Activated CD4-positive, alpha-beta T cell treated with anti-CD3 and anti-CD28 coated beads, Interleukin-2, amount 10 ng/mL, durations not matched to agents 24 days and 14 days (primary cell): ENCODE data around the gene SCMH1. TPM values are rescaled to one million over a fixed set of nuclear protein-coding genes. Genes with fewer than 3 reads are reported as not detected.
"Not testable (repeated sequence)": the region's sequence is repeated elsewhere in the genome, so short reads cannot be mapped to it uniquely, and the experiment has no call there.

Source experiments
- DNase-seq: peaks from one replicate; pipeline ENCODE4 v3.0.0; 2022
- H3K27ac Mint-ChIP-seq: one replicate; pipeline ENCODE4 v1.8.0; 2022; ENCODE audit warnings: mild to moderate bottlenecking, mixed read lengths
- H3K27me3 Mint-ChIP-seq: one replicate; pipeline ENCODE4 v1.8.0; 2022; ENCODE audit warnings: mixed read lengths
- H3K36me3 Mint-ChIP-seq: one replicate; pipeline ENCODE4 v1.8.0; 2022; ENCODE audit warnings: low read depth, mild to moderate bottlenecking, mixed read lengths
- H3K4me1 Mint-ChIP-seq: one replicate; pipeline ENCODE4 v1.8.0; 2021; ENCODE audit warnings: mixed read lengths
- H3K4me3 Mint-ChIP-seq: one replicate; pipeline ENCODE4 v1.8.0; 2022; ENCODE audit warnings: mild to moderate bottlenecking, moderate library complexity, mixed read lengths
- H3K9me3 Mint-ChIP-seq: one replicate; pipeline ENCODE4 v1.8.0; 2021; ENCODE audit warnings: mixed read lengths
- intact Hi-C: fragments of 100-400 bp; cut with micrococcal nuclease; formaldehyde crosslinking; loops from one replicate; pipeline ENCODE4 v1.15.1; 2023
- total RNA-seq: library from RNA; stranded (reverse); gene quantifications from 2 replicates; pipeline ENCODE4 v1.2.3, GENCODE V29; 2022

The SCMH1 gene
- total RNA-seq, 1 donor from 2014 or later: 23.3 TPM

DNA sequence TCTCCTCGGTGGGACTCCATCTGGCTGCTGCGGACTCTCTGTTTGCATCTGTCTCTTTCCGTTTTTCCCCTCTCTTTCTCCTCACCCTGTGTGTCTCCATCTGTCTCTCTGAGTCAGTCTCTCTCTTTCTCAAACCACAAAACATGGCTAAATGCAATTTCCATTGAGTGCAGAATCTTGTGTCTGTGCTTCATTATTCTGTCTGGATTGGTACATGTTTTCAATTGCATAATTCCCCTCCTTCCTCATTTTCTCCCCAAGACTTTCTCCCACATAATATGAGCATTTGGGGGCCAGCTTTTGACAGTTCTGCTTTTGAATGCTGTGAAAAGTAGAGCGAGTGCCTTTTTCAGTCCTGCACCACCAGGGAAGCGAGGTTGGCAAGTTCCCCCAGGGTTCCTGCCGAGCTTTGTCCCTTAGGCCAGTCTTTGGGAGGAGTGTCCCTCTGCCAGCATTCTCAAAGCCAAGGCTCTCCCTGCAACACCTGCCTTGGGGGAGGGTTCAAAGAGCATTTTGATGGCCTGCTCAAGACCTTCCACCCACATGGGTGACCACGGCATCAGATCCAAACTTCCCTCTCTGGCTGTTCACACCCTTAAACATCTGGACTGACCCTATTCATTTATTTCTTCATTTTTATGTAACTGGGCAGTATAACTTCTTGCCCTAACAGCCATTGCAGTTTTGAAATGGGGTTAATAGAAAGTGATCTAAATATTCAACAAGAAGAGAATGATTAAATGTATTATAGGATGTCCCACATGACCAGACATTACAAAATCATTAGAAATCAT is 32.8 kb upstream of the SCMH1 start:
- Mint-ChIP-seq H3K4me3 (no peak overlapping the region), H3K27ac (no peak overlapping the region), H3K27me3 (peaks cover 5% of the 10 kb centered on the region), H3K4me1 (no peaks in the 10 kb centered on the region), H3K36me3 (no peaks in the 10 kb centered on the region), H3K9me3 (no peaks in the 10 kb centered on the region)
- no peak for DNase-seq
- intact Hi-C loops: no loop called here

- Mint-ChIP-seq H3K4me1 (no peaks in the 10 kb centered on the region), H3K36me3 (no peaks in the 10 kb centered on the region), H3K27me3 (peaks cover 18% of the 10 kb centered on the region), H3K4me3 (no peak overlapping the region), H3K9me3 (no peaks in the 10 kb centered on the region), H3K27ac (no peak overlapping the region)
- intact Hi-C loops: no loop called here
- no peak for DNase-seq
Observed at GRCh38 chr1:41272601-41273000, 30.5 kb upstream of the SCMH1 start.

DNA sequence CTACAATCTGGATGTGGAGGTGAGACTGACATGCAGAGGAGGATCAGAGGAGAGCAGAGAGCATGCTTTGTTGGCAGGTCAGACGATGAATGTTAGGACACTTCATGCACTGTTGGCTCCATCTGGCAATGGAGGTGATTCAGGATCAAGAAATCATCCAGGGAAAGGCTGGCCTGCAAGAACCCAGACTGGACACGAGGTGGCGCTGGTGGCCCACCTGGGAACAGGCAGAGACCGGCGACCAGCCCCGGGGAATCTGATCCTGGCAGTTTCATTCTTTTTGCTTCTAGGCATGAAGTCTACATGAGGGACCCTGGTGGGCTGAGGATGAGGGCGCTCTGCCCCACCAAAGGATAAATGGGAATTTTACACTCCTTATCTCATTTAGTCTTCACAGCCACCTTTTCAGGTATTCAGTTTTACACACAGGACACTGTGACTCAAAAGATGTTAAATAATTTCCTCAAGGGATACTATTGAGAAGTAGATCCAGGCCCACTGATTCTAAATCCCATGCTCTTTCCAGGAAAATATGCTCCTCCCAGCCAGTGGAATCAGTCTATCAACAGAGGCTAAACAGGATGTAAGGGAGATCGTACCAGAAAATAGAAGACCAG is 26.2 kb upstream of the SCMH1 start:
- H3K4me3 Mint-ChIP-seq: no peak overlapping the region
- no peaks in the 10 kb centered on the region for H3K4me1 Mint-ChIP-seq
- peaks cover 16% of the 10 kb centered on the region for H3K27me3 Mint-ChIP-seq
- DNase-seq: peak; percentile 89
- no peaks in the 10 kb centered on the region for H3K9me3 Mint-ChIP-seq
- no peaks in the 10 kb centered on the region for H3K36me3 Mint-ChIP-seq
- intact Hi-C loops: loop anchor here (1.0 kb wide), 2 partner anchors 149 to 164 kb away; no protein-coding TSS in a partner anchor
- H3K27ac Mint-ChIP-seq: no peak overlapping the region

DNA sequence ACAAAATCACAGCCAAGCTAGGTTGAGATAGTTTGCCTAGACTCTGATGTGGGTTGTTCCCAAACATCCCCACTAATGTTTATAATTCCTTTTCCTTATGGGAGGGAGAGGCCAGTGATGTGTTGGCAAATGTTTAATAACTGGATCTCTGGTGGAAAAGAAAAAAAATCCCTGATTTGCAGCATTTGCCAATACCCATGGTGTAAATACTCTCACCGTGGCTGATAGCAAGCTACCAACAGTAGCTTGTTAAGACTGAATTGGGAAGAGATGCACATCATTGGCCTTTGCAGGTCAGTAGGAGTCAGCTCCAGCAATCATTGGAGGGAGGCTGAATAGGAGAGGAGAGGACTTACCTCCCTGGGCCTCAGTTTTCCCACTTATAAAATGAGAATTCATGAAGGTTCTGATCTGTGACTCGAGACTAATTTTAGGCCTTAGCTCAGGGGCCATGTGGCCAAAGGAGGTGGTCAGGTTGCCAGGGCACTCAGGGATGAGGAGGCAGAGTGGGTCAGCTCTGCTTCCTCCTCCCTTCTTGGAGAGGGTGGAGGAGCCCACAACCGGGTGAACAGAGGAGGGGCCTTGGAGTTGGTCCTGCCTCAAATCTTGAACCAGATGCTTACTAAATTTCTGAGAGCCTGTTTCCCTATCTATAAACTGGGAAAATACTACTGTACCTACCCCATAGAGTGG is 20.0 kb upstream of the SCMH1 start:
- no peaks in the 10 kb centered on the region for H3K9me3 Mint-ChIP-seq
- H3K27me3 Mint-ChIP-seq: no peaks in the 10 kb centered on the region
- H3K4me1 Mint-ChIP-seq: no peaks in the 10 kb centered on the region
- no peaks in the 10 kb centered on the region for H3K36me3 Mint-ChIP-seq
- H3K27ac Mint-ChIP-seq: no peak overlapping the region
- intact Hi-C loops: no loop called here
- no peak overlapping the region for H3K4me3 Mint-ChIP-seq
- DNase-seq: no peak

DNA sequence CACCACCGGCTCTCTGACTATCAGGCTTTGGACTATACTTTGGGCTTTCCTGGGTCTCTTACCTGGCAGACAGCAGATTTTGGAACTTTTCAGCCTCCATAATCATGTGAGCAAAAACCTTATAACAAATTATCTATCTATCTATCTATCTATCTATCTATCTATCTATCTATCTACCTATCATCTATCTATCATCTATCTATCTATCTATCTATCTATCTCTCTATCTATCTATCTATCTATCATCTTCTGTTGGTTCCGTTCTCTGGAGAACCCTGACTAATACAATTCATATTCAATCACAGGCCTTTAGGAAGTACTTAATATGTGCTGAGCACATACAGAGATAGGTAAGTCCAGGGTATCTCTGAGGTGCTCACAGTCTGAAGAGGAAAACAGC is 18.7 kb upstream of the SCMH1 start:
- Mint-ChIP-seq H3K9me3 (peaks cover 8% of the 10 kb centered on the region), H3K27ac (no peak overlapping the region), H3K4me3 (no peak overlapping the region), H3K4me1 (no peaks in the 10 kb centered on the region), H3K36me3 (no peaks in the 10 kb centered on the region), H3K27me3 (peaks cover 11% of the 10 kb centered on the region)
- intact Hi-C loops: no loop called here
- no peak for DNase-seq

DNA sequence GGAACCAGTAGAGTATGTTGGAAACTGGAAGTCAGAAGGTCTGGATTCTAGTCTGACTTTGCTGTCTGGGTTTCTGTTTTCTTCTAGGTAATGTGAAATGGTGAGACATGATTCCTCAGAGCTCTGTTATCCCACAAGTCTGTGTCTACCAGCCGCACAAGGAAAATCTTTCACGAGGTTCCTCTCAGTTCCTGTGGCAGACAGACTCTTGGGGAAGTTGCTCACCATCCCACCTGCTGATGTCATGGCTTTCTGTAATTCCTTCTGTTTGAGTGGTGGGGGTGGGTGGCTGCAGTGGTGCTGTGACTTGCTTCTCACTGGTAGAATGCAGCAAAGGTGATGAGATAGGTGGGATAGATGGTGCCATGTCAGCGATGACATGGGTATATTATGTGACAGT is 17.1 kb upstream of the SCMH1 start:
- H3K9me3 Mint-ChIP-seq: peaks cover 16% of the 10 kb centered on the region
- H3K27ac Mint-ChIP-seq: no peak overlapping the region
- H3K4me1 Mint-ChIP-seq: no peaks in the 10 kb centered on the region
- H3K36me3 Mint-ChIP-seq: no peaks in the 10 kb centered on the region
- intact Hi-C loops: no loop called here
- no peak for DNase-seq
- no peak overlapping the region for H3K4me3 Mint-ChIP-seq
- H3K27me3 Mint-ChIP-seq: peaks cover 23% of the 10 kb centered on the region

- Mint-ChIP-seq H3K4me1 (no peaks in the 10 kb centered on the region), H3K27me3 (peaks cover 45% of the 10 kb centered on the region), H3K4me3 (no peak overlapping the region), H3K27ac (no peak overlapping the region), H3K9me3 (peaks cover 29% of the 10 kb centered on the region), H3K36me3 (no peaks in the 10 kb centered on the region)
- no peak for DNase-seq
- intact Hi-C loops: no loop called here
Observed at GRCh38 chr1:41255978-41256377, 13.9 kb upstream of the SCMH1 start.

DNA sequence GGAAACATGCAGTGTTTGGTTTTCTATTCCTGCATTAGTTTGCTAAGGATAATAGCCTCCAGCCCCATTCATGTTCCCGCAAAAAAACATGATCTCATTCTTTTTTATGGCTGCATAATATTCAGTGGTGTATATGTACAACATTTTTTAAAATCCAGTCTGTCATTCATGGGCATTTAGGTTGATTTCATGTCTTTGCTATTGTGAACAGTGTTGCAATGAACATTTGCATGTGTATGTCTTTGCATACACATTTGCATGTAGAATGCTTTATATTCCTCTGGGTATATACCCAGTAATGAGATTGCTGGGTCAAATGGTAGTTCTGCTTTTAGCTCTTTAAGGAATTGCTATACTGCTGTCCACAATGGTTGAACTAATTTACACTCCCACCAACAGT is 9.0 kb upstream of the SCMH1 start:
- DNase-seq, H3K4me1 Mint-ChIP-seq, H3K27ac Mint-ChIP-seq, H3K36me3 Mint-ChIP-seq, H3K4me3 Mint-ChIP-seq, intact Hi-C loops: not testable (repeated sequence)
- Mint-ChIP-seq H3K9me3 (peaks cover 24% of the 10 kb centered on the region), H3K27me3 (peaks cover 45% of the 10 kb centered on the region)

DNA sequence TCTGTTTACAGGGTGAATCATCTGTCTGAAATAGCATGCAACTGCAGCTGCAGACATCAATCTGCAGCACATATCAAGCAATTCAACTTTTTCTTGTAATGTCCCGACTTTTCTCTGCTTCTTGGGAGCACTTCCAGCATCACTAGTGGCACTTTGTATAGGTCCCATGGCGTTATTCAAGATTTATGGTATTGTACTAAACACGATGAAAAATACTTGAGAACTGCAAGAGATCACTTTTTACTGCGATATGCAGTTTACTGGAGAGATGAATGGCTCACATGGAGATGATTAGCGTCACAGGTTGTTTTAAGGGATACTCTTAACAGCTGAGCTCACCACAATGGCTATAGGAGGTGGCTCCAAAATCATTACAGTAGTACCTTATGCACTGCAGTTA is 7.2 kb upstream of the SCMH1 start:
- no peaks in the 10 kb centered on the region for H3K36me3 Mint-ChIP-seq
- intact Hi-C loops: no loop called here
- no peak for DNase-seq
- no peak overlapping the region for H3K27ac Mint-ChIP-seq
- H3K4me3 Mint-ChIP-seq: no peak overlapping the region
- peaks cover 30% of the 10 kb centered on the region for H3K27me3 Mint-ChIP-seq
- peaks cover 5% of the 10 kb centered on the region for H3K4me1 Mint-ChIP-seq
- peaks cover 13% of the 10 kb centered on the region for H3K9me3 Mint-ChIP-seq

DNA sequence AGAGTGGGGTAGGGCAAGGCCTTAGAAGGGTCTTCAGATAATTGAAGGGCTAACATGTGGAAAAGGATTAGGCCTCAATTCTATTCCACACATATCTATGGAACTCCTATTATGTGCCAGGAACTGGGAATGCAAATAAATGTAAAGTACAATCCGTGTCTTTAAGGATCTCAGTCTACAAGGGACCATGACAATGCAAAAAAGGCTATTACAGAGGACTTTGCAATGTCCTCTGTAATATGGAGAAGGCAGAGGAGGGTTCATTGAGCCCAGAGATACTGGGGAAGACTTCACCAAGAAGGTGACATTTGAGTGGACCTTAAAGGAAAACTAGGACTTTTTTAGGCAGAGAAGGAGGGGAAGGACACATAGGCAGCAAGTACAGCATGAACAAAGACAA is 4.5 kb upstream of the SCMH1 start:
- DNase-seq: no peak
- H3K9me3 Mint-ChIP-seq: no peaks in the 10 kb centered on the region
- H3K36me3 Mint-ChIP-seq: no peaks in the 10 kb centered on the region
- intact Hi-C loops: no loop called here
- peaks cover 10% of the 10 kb centered on the region for H3K27me3 Mint-ChIP-seq
- no peak overlapping the region for H3K4me3 Mint-ChIP-seq
- no peak overlapping the region for H3K27ac Mint-ChIP-seq
- peaks cover 12% of the 10 kb centered on the region for H3K4me1 Mint-ChIP-seq

DNA sequence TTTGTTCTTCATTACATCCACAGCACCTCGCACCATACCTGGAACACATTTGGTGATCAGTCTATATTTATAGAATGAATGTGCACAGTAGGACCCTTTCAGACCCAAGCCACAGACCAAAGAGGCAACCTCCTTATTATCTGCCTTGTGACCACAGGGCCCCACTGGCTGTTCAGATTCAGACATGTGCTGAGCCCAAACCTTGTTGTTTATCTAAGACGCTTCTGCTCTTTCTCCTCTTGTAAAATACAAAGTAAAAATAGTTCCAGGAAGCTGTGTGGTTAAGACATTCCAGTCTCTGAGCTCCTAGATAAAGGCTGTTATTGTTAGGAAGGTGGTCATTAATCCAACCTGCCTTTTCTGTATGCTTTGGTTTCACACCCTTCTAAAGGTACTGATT is 3.6 kb upstream of the SCMH1 start:
- no peak for DNase-seq
- Mint-ChIP-seq H3K9me3 (no peaks in the 10 kb centered on the region), H3K4me1 (peaks cover 16% of the 10 kb centered on the region), H3K4me3 (no peak overlapping the region), H3K36me3 (no peaks in the 10 kb centered on the region), H3K27ac (no peak overlapping the region), H3K27me3 (peaks cover 6% of the 10 kb centered on the region)
- intact Hi-C loops: no loop called here

DNA sequence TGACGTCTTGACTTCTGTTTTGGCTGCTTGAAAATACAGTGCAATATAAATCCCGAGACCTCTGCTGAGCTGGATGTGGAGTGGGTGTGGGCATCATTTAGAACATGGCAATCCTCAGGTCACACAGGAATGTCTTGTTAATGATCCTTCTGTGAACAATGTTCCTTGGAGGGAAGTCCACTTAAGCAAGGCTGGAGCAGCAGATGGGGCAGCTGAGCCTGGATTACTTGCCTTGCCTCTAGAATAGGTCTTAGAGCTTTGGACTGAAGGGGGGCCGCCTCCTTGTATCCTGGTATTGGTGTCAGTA is 926 bp upstream of the SCMH1 start:
- no peaks in the 10 kb centered on the region for H3K36me3 Mint-ChIP-seq
- no peak for DNase-seq
- H3K4me1 Mint-ChIP-seq: peaks cover 19% of the 10 kb centered on the region
- H3K27me3 Mint-ChIP-seq: no peaks in the 10 kb centered on the region
- peak overlapping the region; percentile 75 for H3K4me3 Mint-ChIP-seq
- peak overlapping the region; percentile 73 for H3K27ac Mint-ChIP-seq
- H3K9me3 Mint-ChIP-seq: no peaks in the 10 kb centered on the region
- intact Hi-C loops: no loop called here

GRCh38 chr1:41242342-41243078 is 404 bp upstream of the SCMH1 start:
- Mint-ChIP-seq H3K36me3 (no peaks in the 10 kb centered on the region), H3K4me1 (peaks cover 19% of the 10 kb centered on the region), H3K27me3 (no peaks in the 10 kb centered on the region), H3K27ac (peak overlapping the region; percentile 73), H3K9me3 (no peaks in the 10 kb centered on the region), H3K4me3 (peak overlapping the region; percentile 75)
- intact Hi-C loops: no loop called here
- no peak for DNase-seq

- peak overlapping the region; percentile 80 for H3K27ac Mint-ChIP-seq
- intact Hi-C loops: no loop called here
- DNase-seq: peak; percentile 77
- no peaks in the 10 kb centered on the region for H3K27me3 Mint-ChIP-seq
- no peaks in the 10 kb centered on the region for H3K9me3 Mint-ChIP-seq
- no peaks in the 10 kb centered on the region for H3K36me3 Mint-ChIP-seq
- peak overlapping the region; percentile 82 for H3K4me3 Mint-ChIP-seq
- H3K4me1 Mint-ChIP-seq: peaks cover 19% of the 10 kb centered on the region
Observed at GRCh38 chr1:41241354-41241748, 755 bp downstream of the SCMH1 start.
